Stimulated activated CD4-positive, alpha-beta T cell treated with anti-CD3 and anti-CD28 coated beads, Interleukin-4, amount 100 ng/mL, for 24 hours (primary cell): Measurements from ENCODE around the gene ZNFX1.

ENCODE experiments used
- DNase-seq: peaks from one replicate; pipeline ENCODE4 v3.0.0-alpha.2; 2020

Gene ZNFX1

DNA sequence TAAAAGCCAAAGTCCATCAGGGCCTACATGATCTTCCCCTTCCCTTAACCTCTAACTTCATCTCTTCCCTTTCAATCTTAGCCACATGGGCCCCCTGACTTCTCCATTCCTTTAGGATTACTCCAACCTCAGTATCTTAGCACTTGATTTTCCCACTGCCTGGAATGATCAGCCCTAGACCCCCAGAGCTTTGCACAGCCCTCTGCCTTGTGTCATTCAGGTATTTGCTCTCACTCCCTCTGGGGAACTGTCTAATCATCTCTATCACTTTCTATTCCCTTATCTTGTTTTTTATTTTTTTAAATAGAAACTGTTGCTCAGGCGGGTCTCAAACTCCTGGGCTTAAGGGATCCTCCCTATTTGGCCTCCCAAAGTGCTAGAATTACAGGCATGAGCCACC is 13.3 kb upstream of the ZNFX1 start:
- DNase-seq = no peak

DNA sequence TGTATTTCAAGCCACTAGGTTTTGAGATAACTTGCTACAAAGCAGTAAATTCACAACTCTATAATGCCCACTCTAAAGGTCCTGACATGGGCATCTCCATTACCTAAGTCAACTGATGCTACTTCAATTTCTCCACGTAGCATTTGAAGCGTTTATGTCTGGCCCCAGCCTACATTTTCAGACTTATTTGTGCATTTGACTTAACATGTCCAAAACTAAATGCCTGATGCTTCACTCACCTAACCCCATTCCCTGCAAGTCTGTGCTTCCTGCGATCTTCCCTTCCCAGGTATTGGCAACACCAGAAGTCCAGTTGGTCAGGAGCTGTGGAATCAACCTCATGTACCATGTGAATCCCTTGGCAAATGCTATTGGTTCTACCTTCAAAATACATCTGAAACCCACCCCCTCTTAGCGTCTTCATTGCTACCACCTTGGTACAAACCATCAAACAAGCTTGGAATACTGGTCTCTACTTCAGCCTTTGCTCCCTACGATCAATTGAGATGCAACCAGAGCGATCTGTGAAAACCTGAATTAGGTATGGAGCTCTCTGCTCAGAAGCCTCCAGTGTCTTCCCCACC is 12.8 kb upstream of the ZNFX1 start:
- no peak for DNase-seq

DNA sequence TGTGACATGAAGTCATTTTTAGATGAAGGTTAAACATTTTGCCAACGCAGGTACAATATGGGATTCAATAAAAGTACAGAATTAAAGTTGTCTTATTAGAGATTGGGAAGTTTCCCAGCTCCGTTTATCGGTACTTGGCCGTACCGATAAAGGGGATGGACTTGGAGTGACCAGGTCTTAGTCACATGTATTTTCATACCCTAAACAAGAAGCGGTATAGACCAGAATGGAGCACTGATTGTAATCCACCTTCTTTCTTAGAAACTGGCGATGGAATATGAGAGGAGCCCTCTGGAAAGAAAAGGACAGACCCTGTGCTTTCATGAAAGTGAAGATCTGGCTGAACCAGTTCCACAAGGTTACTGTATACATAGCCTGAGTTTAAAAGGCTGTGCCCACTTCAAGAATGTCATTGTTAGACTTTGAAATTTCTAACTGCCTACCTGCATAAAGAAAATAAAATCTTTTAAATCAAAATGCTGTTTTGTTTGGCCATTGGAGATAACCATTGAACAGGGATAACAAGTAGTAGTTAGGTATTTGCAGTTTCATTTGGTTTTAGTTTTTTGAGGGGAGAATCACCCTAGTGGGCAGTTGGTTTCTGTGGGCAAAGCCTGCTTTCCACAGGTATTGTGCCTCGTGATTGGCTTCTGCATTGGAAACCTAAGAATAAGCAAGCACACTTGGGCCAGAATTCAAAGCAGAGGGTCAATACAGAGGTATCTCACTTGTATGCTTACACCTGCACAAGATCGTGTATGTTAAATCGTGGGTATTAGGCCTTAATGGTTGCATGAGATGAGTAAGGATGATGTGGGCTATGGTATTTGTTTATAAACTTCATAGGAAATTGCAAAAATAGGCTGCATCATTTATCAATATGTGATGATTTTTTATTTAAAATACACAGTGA is 11.2 kb upstream of the ZNFX1 start:
- DNase-seq = no peak

DNA sequence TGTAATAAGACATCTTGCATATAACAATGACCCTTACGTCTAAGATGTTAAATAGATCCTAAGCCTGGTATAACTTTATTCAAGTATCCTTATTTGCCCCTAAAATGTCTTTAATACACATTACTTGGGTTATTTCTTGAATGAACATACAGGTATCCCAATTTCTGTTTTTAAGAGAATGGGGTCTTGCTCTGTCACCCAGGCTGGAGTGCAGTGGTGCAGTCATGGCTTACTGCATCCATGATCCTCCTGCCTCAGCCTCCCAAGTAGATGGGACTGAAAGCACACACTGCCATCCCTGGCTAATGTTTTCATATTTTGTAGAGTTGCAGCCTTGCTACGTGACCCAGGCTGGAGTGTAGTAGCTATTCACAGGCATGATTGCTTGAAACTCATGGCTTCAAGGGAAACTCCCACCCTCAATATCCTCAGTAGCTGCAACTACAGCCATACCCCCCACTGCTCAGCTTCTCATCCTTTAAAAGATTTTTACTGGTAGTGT is 10.4 kb upstream of the ZNFX1 start:
- DNase-seq = no peak

DNA sequence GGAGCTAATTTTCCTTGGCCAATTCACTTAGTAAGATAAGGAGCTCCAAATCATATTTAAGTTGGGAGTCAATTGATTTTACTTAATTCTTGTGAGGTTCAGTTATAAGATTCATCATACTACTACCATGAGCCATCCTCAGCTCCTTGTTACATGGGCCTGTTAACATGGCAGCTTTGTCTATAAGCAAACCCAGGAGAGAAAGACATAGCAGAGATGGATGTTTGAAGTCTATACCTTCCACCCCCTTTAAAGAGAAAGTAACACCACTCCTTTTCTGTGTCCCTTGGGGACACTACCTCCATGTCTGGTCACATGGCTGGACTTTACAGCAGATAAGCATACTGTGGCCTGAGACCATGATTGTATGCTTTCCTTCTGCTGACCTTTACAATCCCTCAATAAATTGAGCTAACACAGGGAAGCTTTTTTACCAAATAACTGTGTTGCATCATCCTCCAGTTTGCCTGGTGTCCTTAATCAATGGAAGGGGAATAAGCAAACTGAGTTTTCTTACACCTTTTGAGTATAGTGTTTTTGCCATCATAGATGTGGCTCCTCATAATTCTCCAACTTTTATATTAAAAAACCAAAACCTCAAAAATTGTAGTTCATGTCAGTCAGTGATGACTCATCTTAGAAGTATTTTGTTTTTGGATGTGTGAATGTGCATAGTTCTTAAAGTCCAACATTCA is 9.8 kb upstream of the ZNFX1 start:
- DNase-seq = no peak

DNA sequence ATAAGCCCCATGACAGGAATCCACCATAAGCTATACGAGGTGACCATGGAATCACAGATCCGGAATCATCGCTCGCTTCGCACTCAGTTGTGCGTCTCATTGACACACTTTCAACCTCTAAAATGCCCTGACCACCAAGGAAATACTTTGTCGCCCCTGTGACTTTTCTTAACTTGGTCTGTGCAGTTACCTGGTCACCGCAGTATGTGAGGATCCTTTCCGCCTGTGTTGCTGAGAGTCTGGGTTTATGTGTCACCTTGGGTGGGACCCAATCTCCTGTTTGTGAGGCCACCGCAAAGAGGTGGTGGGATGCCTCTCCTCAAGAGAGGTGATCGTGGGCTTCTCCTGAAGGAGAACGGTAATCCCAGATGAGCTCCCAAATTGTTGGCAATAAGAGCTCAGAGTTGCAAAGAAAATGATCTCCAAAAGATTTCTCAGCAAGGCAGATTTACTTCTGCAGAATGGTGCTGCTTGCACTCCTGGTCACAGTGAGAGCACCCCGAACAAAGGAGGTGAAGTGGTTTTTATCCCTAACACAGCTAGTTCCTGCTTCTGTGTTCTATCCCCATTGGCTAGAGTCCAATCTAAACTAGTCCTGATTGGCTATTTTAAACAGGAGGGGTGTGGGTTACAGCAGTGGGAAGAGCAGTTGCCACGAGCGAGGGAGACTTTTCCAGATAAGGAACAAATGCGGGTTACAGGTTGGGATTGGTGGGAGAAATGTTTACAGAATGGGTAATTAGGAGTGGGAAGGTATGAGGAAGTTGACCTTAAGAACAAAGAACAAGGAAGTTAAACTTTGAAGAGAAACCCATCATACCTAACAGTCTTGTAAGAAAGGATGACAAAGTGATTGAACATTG is 9.1 kb upstream of the ZNFX1 start:
- DNase-seq = no peak

DNA sequence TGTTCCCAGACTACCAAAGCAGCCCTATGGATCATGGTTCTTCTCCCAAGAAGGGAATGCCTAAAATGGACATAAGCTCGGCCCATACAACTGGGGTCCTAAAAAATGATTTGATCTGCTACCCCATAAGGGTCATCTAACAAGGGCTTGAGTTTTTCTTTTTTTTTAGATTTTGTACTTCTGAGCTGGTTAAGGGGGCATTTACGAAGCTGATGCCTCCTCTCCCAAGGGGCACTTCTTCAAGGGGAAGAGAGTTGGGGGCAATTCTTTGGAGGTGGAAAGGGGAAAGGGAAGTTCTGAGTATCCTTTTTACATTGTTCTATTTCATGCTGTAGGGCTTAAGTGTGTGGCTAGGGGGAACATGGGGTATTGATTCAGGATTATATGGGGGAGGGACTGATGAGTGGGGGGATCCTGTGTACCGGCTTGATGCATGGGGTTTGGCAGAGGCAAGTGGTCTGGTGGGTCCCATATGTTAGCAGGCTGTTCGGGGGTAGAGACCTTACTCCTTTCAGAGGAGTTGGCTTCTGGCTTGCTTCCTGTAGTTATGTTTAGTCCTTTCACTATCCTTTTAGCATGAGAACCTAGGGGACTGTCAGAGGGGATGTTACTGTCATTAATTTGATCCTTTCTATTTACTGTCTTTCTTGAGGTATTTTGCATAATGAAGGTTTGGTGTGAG is 8.1 kb upstream of the ZNFX1 start:
- no peak for DNase-seq

DNA sequence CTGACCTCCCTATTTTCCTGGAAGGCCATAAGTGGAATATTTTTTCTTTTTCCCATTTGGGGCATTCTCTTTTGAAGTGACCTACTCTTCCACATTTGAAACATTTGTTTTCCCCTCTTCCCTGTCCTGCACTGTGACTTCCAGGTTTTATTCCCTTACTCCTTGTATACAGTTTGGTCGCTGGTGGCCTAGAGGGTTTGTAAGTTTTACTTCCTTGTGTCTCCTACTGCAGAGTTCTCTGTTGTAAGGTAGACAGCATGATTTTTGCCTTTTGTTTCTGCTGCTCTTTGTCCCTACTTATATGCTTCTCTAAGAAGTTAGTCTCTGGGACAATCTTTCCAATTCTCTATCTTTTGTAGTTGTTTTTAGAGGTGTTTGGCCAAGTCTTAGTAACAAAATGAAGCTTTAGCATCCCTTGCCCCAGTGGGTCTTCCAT is 7.4 kb upstream of the ZNFX1 start:
- no peak for DNase-seq

DNA sequence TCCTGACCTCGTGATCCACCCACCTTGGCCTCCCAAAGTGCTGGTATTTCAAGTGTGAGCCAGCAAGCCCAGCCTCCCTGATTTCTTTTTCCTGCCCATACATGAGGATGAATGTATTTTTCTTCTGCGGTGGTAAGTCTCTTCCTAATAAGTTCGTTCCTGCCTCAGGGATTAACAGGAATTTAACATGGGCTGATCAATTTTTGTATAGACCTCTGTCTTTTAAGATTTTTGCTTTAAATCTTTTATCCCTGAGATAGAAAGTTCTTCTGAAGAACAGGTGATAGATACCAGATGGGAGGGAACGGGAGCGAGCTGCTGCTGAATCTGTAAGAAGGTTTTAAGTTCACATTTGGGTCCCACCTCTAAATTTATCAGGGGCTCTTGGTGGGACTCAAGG is 7.0 kb upstream of the ZNFX1 start:
- DNase-seq = no peak

DNA sequence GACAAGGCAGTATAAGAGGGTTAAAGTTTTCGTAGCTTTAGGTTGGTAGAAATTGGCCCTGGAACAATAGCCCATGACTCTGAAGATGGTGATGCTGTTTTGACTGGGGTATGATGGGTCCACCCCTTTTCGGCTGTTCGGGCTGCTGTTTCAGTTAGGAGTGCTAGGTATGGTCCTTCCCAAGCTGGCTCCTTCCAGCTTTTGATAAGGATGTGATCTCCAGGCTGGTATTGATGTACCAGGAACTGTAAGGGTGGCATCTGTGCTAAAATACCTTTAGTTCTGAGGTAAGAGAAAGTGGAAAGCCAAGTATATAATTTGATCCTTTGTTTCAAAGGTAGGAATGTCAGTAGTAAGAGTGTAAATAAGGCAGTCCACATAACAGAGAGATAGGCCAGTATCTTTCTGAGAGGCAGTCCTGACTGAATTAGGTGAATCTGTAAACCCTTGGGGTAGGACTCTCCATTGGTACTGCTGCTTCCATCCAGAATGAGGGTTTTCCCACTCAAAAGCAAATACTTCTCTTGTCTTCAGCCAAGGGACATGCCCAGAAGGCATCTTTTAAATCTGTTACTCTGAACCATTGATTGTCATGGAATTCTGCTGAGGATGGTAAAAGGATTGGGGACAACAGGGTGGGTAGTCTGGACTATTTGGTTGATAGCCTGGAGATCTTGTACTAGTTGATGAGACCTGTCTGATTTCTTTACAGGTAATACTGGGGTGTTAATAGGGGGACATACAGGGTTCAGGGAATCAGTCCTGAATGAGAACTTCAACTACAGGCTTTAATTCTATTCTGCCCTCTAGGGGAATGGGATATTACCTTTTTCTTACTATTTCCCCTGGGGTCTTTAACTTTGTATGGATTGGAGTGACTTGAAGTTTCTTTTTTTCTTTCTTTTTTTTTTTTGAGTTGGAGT is 6.1 kb upstream of the ZNFX1 start:
- no peak for DNase-seq

DNA sequence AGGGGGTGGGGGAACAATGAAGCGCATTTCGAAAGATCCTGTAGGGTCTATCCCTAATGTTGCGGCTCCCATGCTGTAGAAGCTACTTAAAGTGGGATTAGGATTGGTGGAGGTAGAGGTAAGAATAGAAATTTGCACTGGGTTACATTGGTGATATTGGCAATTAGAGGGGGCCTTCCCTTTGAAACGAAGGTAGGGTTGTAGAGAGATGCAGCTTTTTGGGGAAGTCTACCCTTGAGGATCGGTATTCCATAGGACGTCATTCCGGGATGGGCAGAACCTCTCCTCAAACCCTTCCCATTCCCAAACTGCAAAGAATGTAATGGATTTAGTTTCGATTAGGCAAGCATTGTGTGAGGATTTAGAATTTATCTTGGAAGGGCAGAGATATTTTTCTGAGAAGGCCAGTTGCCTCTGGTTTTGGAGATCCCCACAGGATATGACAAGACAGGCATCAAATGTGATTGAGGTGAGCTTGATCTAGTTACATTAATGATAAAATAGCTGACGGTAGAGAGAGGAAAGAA is 5.4 kb upstream of the ZNFX1 start:
- DNase-seq = no peak

DNA sequence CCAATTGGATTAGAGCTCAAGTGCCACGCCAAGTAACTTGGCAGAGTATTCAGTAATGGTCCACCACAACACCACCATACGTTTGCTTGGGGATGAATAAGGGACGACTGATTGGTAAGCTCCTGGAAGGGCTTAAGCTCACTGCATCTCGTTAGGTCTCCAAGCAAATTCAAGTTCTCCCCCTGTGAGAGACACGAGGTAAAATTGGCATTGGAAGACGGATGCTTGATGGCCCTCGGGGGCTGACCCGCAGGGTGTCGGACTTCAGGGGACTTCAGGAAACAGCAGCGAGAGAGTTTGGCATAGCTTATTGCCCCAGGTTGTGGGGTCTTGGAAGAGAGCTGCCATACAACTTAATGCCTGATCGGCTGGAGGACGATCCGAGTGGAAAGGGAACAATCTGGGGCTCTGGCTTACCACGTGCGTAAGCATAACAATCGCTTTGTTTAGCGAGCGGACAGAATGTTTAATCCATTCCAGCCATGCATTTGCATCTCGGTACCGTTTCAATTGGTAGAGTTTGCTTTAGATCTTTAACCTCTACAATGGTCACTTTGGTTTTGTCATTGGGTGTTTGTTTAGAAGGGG is 4.8 kb upstream of the ZNFX1 start:
- no peak for DNase-seq

DNA sequence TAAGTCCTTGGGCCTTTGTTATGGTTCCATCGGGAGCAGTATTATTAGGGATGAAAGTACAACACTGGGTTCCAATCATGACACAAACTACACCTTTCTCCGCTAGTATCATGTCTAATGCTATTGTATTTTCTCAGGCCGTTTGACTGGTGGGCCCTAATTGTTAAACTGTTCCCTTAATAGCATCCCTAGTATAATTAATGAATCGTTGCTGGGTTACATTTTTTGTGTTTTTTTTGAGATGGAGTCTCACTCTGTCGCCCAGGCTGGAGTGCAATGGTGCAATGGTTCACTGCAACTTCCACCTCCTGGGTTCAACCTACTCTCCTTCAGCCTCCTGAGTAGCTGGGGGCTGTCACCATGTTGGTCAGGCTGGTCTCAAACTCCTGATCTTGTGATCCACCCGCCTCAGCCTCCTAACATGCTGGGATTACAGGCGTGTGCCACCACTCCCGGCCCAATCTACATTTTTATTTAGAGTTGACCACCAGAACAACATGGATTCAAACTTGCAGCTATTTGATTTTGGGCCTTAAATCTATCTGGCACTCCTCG is 4.1 kb upstream of the ZNFX1 start:
- no peak for DNase-seq

DNA sequence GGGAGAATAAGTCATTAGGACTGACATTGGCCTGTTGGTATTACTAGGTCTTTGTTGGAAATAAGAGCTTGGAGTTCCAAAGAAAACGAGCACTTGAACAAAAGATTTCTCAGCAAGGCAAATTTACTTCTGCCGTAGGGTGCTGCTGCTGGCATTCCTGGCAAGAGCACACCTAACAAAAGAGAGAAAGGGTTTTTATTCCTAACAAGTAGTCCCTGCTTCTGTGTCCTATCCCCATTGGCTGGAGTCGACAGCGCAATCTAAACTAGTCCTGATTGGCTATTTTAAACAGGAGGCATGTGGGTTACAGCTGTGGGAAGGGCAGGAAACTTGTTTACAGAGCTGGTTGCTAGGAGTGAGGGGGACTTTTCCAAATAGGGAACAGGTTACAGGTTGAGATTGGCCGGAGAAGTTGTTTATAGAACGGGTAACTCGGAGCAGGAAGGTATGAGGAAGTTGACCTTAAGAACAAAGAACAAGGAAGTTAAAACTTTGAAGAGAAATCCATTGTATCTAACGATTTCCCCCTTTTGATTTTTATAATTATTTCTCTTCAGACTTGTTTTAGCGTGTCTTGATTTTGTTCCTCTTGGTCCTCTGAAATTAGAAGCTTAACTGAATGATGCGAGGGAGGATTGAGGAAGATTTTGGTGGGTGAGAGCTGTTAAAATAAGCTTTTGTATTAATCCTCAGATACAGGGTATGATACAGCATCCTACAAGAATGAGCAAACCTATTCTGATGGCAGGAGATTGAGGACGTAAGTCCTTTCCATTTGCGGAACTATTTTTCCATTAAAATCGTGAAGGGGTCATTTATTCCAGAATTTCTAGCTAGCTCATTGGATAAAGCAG is 3.4 kb upstream of the ZNFX1 start:
- DNase-seq = peak; percentile 30

DNA sequence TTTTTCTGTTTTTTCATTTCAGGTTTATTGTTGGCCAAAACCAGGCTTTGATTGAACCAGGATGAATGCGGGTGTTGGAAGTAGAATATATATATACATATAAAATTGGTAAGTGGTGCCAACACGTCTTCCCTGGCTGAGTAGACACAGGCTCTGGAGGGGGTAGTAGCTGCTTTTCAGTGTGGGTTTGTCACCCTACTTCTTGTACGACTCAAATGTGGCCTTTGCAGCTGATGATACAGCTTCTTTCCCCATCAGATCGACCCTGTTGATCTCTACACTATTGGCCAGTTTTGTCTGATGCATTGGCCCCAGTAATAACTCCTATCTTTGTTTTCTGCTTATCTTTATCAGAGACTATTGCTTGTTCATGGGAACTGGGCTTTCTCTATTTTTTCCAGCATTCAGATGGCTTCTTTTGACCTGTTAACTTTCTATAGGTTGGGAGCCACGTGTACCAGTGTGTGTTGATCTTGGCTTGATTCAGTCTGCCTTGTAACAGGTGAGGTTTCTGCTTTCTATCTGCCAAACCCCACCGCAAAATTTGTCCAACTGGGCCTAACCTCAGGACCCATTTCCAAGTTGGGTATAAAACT is 2.7 kb upstream of the ZNFX1 start:
- DNase-seq = peak; percentile 29

DNA sequence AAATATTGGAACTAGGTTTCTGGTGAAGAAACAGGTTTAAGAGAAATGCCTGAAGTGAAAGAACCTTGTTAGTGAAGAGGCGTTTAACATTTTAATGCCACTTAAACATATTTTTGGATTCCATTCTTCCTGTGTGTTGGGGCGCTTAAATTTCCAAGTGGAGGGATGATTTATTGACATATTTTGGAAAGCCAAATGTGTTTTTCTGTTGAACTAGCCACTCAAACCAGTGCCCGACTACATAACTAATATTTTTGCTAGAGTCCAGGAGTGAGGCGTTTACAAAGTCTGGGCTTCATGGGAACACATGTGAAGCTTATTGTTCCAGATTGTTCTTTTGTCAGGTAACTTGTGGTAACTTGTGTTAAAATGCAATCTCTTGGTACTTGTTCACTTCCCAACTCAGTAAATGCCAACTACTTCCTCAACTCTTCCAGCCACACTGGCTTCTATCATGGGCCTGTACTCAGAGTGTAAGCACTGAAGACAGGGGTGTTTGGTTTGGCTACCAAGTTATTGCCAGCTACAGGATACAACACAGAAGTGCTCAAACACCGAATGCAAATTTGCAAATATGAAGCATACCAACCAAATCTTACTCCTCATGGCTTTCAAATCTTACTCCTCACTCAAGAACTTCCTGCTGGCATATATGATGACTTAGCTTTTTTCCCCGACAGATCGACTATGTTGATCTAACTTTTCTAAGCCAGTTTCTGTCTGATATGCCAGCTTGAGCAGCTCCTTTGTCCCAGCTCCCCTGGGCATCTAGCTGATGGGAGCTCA is 2.0 kb upstream of the ZNFX1 start:
- no peak for DNase-seq

DNA sequence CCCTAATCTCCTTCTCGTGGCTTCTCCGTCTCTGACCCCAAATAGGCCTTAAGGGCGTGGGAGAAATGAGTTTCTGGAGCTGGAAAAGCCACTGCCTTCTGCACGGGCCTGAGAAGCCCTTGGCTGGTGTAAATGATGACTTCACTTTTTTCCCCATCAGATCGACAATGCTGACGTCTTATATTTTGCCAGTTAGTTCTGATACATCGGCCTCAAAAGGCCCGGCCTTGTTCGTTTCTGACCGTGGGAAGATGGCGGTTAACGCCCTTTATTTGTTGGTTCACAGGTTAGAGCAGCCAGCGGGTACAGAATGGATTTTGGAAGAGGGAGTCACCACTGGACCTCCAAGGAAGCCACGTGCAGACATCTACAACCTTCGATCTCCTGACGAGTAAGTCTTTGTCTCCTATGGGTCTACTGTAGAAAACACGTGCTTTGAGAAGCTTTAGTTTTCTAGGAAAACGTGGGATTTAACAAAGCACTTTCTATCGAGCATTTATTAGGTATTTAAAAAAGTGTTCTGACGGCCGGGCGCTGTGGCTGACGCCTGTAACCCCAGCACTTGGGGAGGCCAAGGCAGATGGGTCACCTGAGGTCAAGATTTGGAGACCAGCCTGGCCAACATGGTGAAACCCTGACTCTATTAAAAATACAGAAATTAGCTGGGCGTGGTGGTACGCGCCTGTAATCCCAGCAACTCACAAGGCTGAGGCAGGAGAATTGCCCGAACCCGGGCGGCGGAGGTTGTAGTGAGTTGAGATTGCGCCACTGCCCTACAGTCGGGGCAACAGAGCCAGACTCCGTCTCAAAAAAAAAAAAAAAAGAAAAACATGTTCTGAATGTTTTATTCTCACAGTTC is 1.2 kb upstream of the ZNFX1 start:
- DNase-seq = peak; percentile 57
